ENCODE data around the gene ING1. TPM values are rescaled to one million over a fixed set of nuclear protein-coding genes. Genes with fewer than 3 reads are reported as not detected.
"Not testable (repeated sequence)": the region's sequence is repeated elsewhere in the genome, so short reads cannot be mapped to it uniquely, and the experiment has no call there.

Gene ING1
- total RNA-seq, 1 experiment from 2014 or later, result 17.9 TPM

DNA sequence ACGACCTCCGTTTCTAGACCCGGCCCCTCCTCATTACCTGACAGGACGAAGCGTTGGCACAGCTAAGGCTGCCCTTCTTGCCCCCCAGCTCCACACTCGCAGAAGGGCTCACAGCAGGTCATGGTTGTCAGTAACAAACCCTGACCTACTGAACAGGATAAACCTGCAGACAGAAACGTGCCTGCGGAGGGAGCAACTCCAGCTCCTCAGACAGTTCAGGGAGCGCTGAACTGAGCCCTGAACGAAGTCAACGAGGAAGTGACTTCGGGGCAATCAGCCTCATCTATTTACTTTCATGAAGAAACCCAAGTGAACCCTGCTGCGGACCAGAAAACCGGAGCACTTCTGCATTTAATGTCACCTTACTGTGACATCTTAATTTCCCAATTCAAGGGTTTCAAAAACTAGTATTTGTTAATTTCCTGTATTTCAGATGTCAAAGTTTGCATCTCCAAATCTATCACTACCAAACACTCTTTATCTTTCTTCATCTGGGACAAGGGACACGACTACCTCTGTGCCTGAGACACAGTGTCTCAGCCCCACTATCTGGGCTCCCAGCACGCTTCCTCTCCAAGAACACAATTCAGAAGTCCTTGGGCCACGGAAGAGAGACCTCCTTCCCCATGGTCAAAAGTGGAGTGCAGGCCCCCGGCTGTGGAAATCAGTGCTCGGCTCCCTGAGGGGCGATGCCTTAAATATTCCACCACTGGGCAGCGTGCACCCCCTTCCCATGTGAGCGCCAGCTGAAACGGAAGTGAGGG is 47.8 kb upstream of the ING1 start:
- no TSS peak for BruUV-seq (replicated peaks)
- H3K27me3 ChIP-seq (ENCODE audit: low read length), result no peaks in the 10 kb centered on the region
- no peak overlapping the region for H3K4me2 ChIP-seq (ENCODE audit: low read length)
- H4K20me1 ChIP-seq (ENCODE audit: low read length), result no peaks in the 10 kb centered on the region
- no peaks in the 10 kb centered on the region for H3K79me2 ChIP-seq (ENCODE audit: low read length)
- DNase-seq, result no peak
- no peak overlapping the region for H2AFZ ChIP-seq (ENCODE audit: low read length)
- H3K9ac ChIP-seq (ENCODE audit: low read length), result no peak overlapping the region
- no peaks in the 10 kb centered on the region for H3K4me1 ChIP-seq (ENCODE audit: insufficient read depth, low read length)
- H3K9me2 ChIP-seq (replicated peaks; ENCODE audit: low read length), result no peaks in the 10 kb centered on the region
- intact Hi-C loops (cut with micrococcal nuclease), result no loop called here
- ChIA-PET POLR2A (ENCODE audit: unreplicated experiment) (no interaction called here), CTCF (no interaction called here)
- H3K27ac ChIP-seq (ENCODE audit: low read length), result no peak overlapping the region
- no peaks in the 10 kb centered on the region for H3K9me3 ChIP-seq (ENCODE audit: low read length)
- peaks cover 39% of the 10 kb centered on the region for H3K36me3 ChIP-seq (ENCODE audit: low read depth, low read length)
- H3K4me3 ChIP-seq (ENCODE audit: low read length), result no peak overlapping the region
- TF ChIP-seq EZH2phosphoT487 (IDR thresholded peaks at IDR 0.05; ENCODE audit: borderline replicate concordance, low read length) (no peak), EZH2 (IDR thresholded peaks at IDR 0.05; ENCODE audit: low read length, unreplicated experiment) (no peak)
- TF ChIP-seq, protein P1, sequence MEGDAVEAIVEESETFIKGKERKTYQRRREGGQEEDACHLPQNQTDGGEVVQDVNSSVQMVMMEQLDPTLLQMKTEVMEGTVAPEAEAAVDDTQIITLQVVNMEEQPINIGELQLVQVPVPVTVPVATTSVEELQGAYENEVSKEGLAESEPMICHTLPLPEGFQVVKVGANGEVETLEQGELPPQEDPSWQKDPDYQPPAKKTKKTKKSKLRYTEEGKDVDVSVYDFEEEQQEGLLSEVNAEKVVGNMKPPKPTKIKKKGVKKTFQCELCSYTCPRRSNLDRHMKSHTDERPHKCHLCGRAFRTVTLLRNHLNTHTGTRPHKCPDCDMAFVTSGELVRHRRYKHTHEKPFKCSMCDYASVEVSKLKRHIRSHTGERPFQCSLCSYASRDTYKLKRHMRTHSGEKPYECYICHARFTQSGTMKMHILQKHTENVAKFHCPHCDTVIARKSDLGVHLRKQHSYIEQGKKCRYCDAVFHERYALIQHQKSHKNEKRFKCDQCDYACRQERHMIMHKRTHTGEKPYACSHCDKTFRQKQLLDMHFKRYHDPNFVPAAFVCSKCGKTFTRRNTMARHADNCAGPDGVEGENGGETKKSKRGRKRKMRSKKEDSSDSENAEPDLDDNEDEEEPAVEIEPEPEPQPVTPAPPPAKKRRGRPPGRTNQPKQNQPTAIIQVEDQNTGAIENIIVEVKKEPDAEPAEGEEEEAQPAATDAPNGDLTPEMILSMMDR (conservative IDR thresholded peaks at IDR 0.05; ENCODE audit: low read depth, low read length), result no peak
- H3F3A ChIP-seq (ENCODE audit: low read length, unreplicated experiment), result no peaks in the 10 kb centered on the region
- no peak for ATAC-seq

DNA sequence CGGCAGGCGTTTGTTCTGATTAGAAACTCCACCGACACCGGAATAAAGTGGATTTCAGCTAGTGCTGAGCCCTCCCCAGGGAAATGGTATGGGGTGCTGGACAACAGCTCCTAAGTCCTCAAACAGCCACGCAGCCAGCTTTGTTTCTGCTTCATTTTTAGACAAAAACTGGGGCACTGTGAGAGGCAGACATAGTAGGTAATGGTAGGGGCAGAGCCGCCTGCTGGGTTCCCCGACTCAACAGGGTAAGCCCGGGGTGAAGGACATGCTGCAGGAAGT is 47.3 kb upstream of the ING1 start:
- POLR2A ChIA-PET (ENCODE audit: unreplicated experiment), result no interaction called here

DNA sequence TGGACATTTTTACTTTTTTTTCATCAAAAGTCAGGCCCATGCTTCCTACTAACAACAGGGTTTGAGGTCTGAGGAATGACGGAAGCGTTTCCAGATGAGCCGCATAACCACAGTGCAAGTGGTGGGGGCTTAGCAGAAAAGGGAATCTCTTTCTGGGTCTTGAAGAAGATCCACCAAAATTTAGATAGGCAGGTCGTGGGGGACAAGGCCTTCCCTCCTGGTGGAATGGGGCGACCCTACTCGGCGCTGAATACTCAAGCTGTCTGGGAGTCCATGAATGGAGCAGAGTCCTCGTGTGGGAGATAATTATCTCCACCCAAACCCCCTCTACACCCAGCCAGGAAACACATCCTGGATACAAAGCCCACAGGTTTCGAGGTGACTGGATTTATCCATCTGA is 44.5 kb upstream of the ING1 start:
- intact Hi-C loops (cut with micrococcal nuclease), result no loop called here
- no peaks in the 10 kb centered on the region for H3K27me3 ChIP-seq (ENCODE audit: low read length)
- no TSS peak for BruUV-seq (replicated peaks)
- no peaks in the 10 kb centered on the region for H3F3A ChIP-seq (ENCODE audit: low read length, unreplicated experiment)
- CTCF ChIA-PET, result no interaction called here
- POLR2A ChIA-PET (ENCODE audit: unreplicated experiment), result no interaction called here
- no peak overlapping the region for H3K4me2 ChIP-seq (ENCODE audit: low read length)
- H3K27ac ChIP-seq (ENCODE audit: low read length), result no peak overlapping the region
- TF ChIP-seq, protein P1 (conservative IDR thresholded peaks at IDR 0.05; ENCODE audit: low read depth, low read length), result no peak
- TF ChIP-seq EZH2 (IDR thresholded peaks at IDR 0.05; ENCODE audit: low read length, unreplicated experiment), result no peak
- TF ChIP-seq EZH2phosphoT487 (IDR thresholded peaks at IDR 0.05; ENCODE audit: borderline replicate concordance, low read length), result no peak
- no peaks in the 10 kb centered on the region for H3K4me1 ChIP-seq (ENCODE audit: insufficient read depth, low read length)
- no peak overlapping the region for H3K4me3 ChIP-seq (ENCODE audit: low read length)
- no peak for ATAC-seq
- H3K36me3 ChIP-seq (ENCODE audit: low read depth, low read length), result peaks cover 11% of the 10 kb centered on the region
- H3K9ac ChIP-seq (ENCODE audit: low read length), result no peak overlapping the region
- H3K79me2 ChIP-seq (ENCODE audit: low read length), result no peaks in the 10 kb centered on the region
- no peaks in the 10 kb centered on the region for H3K9me3 ChIP-seq (ENCODE audit: low read length)
- no peak overlapping the region for H2AFZ ChIP-seq (ENCODE audit: low read length)
- no peaks in the 10 kb centered on the region for H3K9me2 ChIP-seq (replicated peaks; ENCODE audit: low read length)
- DNase-seq, result no peak
- no peaks in the 10 kb centered on the region for H4K20me1 ChIP-seq (ENCODE audit: low read length)

More for the DNA sequence above, 47.3 kb upstream of the ING1 start:
- intact Hi-C loops (cut with micrococcal nuclease), result no loop called here
- BruUV-seq (replicated peaks), result no TSS peak
- Histone ChIP-seq H3K4me2 (ENCODE audit: low read length) (no peak overlapping the region), H3K9me2 (replicated peaks; ENCODE audit: low read length) (no peaks in the 10 kb centered on the region), H3F3A (ENCODE audit: low read length, unreplicated experiment) (no peaks in the 10 kb centered on the region), H3K9ac (ENCODE audit: low read length) (no peak overlapping the region), H2AFZ (ENCODE audit: low read length) (no peak overlapping the region), H3K27me3 (ENCODE audit: low read length) (no peaks in the 10 kb centered on the region), H3K36me3 (ENCODE audit: low read depth, low read length) (peaks cover 37% of the 10 kb centered on the region), H4K20me1 (ENCODE audit: low read length) (no peaks in the 10 kb centered on the region), H3K79me2 (ENCODE audit: low read length) (no peaks in the 10 kb centered on the region), H3K9me3 (ENCODE audit: low read length) (no peaks in the 10 kb centered on the region), H3K4me1 (ENCODE audit: insufficient read depth, low read length) (no peaks in the 10 kb centered on the region), H3K4me3 (ENCODE audit: low read length) (no peak overlapping the region), H3K27ac (ENCODE audit: low read length) (no peak overlapping the region)
- no peak for TF ChIP-seq EZH2phosphoT487 (IDR thresholded peaks at IDR 0.05; ENCODE audit: borderline replicate concordance, low read length)
- TF ChIP-seq, protein P1 (conservative IDR thresholded peaks at IDR 0.05; ENCODE audit: low read depth, low read length), result no peak
- TF ChIP-seq EZH2 (IDR thresholded peaks at IDR 0.05; ENCODE audit: low read length, unreplicated experiment), result no peak
- CTCF ChIA-PET, result no interaction called here
- DNase-seq (no peak), ATAC-seq (no peak)

DNA sequence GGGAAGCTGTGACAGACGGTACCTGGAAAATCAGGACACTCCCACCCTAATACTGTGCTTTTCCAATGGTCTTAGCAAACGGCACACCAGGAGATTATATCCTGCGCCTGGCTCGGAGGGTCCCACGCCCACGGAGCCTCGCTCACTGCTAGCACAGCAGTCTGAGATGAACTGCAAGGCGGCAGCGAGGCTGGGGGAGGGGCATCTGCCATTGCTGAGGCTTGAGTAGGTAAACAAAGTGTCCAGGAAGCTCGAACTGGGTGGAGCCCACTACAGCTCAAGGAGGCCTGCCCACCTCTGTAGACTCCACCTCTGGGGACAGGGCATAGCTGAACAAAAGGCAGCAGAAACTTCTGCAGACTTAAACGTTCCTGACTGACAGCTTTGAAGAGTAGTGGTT is 43.7 kb upstream of the ING1 start:
- CTCF ChIA-PET; H3K4me1 ChIP-seq (ENCODE audit: insufficient read depth, low read length); H3K27me3 ChIP-seq (ENCODE audit: low read length); ATAC-seq; POLR2A ChIA-PET (ENCODE audit: unreplicated experiment); H3K9me3 ChIP-seq (ENCODE audit: low read length); H3K4me2 ChIP-seq (ENCODE audit: low read length); H3K9me2 ChIP-seq (replicated peaks; ENCODE audit: low read length); intact Hi-C loops (cut with micrococcal nuclease); BruUV-seq (replicated peaks); H3K79me2 ChIP-seq (ENCODE audit: low read length); H4K20me1 ChIP-seq (ENCODE audit: low read length); H3K4me3 ChIP-seq (ENCODE audit: low read length); H3F3A ChIP-seq (ENCODE audit: low read length, unreplicated experiment); H2AFZ ChIP-seq (ENCODE audit: low read length); H3K9ac ChIP-seq (ENCODE audit: low read length); H3K27ac ChIP-seq (ENCODE audit: low read length); DNase-seq: not testable (repeated sequence)
- H3K36me3 ChIP-seq (ENCODE audit: low read depth, low read length), result peaks cover 11% of the 10 kb centered on the region
